GM21367 (cell line): Measurements from ENCODE around the gene LRRC75B.
"Not testable (repeated sequence)": the region's sequence is repeated elsewhere in the genome, so short reads cannot be mapped to it uniquely, and the experiment has no call there.

Experiments
- ATAC-seq: cut with Tn5 transposase; IDR thresholded peaks from one replicate; pipeline ENCODE4 v1.9.1; 2021; ENCODE audit not compliant: unreplicated experiment

The LRRC75B gene

DNA sequence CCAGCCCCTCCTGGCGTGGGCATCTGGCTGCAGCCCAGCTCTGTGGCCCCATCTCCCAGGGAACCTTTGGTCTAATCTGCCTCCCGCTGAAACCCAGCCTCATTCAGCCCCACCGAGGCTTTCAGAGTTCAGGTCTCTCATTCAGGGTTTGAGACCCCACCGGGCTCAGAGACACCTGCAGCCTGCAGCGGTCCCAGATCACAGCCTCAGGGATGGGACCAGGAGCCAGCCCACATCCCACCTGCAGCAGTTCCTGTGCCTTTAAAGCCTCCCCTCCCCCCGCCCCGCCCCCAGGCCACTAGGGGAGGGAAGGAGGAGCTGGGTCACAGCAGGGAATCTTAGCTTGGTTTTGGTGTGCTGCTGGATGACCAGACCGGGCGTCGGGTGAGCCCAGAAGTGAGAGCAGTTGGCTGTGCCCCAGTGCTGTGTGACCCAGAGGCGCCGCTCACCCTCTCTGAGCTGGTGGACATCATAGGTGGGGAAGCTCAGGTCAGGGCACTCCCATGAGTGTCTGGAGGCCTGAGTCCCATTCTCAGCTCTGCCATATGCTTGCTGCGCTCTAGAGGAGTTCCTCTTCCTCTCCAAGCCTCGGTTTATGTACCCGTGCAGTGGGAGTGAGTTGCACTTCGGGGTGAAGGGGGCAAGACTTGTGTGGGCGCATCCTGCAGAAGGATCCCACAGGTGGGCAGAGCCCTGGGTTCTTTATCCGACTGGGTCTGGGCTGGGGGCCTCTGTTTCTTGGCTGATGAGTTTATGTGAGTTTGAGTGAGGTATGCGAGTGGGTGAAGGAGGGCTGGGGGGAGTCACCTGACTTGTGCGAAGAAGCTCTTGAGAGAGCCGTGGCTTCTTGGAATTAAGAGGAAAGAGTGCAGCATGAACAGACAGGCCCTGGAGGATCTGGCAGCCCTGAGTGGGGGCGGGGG lies 10.2 kb upstream of the LRRC75B start, which contains the start of gene GGT1:
GGT1 (plus strand) TSS at position 347 of the 923 bp plus-strand sequence. CDS start 7,889 bp downstream, outside the sequence.
- ATAC-seq = not testable (repeated sequence)

DNA sequence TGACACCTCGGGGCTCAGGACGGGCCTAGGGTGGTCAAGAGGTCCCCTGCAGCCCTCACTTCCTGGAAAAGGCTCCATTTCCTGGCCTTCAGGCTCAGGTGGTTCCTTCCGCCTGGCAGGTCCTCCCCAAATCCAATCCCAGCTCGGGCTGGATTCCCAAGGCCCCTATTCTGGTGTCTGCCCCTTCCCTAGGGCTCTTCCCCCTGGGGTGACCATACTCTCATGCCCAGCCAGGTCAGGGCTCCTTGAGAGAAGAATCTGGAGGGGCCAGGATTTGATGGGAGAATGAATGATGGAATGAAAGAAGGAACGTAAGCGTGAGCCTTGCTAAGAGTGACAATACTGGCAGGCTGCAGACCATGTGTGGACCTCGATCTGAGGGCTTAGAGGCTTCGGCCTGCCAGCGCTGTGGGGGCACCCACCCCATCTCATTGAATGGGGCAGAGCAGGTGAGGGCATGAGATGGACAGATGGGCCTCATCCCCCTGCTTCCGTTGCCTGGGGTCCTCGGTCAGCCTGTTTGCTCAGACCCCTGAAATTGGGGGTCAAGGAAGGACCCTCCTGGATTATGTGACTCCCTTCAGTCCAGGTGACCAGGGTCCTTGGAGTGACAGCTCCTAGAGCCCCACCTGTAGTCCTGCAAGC lies 9.4 kb upstream of the LRRC75B start:
- ATAC-seq = not testable (repeated sequence)

DNA sequence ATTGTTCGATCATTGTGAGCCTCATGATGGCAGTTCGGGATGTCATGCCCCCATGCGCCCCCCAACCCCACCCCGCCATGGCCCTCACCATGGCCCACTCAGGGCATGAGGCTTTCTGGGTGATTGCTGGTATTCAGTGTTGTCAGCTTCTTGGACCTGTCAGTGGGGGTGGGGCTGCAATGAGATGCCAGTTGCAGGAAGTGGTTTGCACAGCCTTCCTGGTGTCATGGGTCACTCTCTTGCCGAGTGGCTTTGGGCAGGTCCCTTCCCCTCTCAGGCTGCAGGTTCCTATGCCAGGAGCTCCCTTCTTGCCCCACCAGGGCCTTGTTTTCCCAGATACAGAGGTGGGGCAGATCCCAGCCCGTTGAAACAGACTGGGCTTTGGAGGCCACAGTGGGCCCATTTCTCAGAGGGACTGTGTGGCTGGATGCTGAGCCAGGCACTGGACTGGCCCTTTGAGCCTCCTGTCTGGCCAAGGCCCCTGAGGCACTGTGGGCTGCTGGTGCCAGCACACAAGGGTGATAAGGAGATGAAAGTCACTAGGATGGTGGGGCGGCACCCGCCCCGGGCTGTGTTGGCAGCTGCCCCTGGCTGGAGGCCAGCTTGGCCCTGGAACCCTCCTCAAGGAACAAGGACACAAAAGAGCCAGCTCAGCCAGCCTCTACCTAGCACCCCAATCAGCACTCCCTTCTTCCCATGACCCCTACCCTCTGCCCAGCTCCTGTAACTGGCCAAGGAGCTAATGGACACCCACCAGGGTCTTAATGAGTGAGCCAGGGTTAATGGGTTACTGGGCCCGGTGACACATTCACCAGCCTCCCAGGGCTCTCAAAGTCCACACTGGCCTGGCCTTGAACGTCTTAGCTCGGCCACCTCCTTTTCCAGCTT lies 8.6 kb upstream of the LRRC75B start:
- no peak for ATAC-seq

GRCh38 chr22:24599958-24600715 lies 7.3 kb upstream of the LRRC75B start:
- not testable (repeated sequence) for ATAC-seq

DNA sequence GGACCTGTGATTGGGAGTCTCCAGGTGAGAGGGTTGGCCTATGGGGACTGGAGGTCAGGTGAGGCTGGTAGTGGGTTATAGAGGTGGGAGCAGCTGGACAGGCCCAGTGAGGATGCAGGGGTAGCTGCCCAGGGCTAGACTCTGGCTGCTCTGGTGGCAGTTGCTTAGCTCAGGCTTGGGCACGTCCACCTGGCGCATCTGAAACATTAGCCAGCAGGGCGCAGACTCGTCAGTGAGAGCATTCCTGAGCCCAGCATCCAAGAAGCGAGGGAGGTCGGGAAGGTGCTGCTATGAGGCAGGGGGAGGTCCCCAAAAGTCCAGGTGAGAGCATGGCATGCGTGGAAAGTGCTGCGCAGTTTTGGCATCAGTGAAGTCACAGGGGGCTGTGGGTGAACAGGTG lies 6.6 kb upstream of the LRRC75B start:
- ATAC-seq = no peak

- not testable (repeated sequence) for ATAC-seq
Observed at GRCh38 chr22:24597076-24597475, 4.2 kb upstream of the LRRC75B start.

GRCh38 chr22:24595863-24596262 lies 3.0 kb upstream of the LRRC75B start:
- ATAC-seq = no peak

- ATAC-seq = no peak
Observed at GRCh38 chr22:24595228-24595627, 2.4 kb upstream of the LRRC75B start.

DNA sequence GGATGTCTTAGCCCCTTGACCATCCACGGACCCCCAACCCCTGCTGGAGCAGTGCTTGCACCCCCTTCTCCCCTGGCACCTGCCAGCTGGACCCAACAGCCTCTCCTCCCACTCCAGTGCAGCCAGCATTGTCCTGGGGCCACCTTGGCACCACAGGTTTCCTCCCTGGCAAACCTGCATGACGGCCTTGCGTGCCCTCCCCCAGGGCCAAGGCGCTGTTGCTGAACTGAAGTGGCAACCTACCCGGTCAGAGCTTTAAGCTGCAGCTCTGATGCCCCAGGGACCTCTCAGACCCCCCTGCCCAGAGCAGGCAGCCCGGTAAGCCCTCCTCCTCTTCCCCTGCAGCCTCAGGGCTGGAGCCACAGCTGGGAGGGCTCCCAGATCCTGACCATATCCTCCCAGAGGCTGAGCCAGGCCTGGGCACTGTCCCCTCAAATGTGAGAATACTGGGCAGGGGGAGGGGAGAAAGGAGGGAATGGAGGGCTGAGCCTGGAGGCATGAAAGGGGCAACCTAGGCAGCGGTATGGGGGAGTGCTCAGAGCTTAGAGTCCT lies 1.8 kb upstream of the LRRC75B start:
- no peak for ATAC-seq

DNA sequence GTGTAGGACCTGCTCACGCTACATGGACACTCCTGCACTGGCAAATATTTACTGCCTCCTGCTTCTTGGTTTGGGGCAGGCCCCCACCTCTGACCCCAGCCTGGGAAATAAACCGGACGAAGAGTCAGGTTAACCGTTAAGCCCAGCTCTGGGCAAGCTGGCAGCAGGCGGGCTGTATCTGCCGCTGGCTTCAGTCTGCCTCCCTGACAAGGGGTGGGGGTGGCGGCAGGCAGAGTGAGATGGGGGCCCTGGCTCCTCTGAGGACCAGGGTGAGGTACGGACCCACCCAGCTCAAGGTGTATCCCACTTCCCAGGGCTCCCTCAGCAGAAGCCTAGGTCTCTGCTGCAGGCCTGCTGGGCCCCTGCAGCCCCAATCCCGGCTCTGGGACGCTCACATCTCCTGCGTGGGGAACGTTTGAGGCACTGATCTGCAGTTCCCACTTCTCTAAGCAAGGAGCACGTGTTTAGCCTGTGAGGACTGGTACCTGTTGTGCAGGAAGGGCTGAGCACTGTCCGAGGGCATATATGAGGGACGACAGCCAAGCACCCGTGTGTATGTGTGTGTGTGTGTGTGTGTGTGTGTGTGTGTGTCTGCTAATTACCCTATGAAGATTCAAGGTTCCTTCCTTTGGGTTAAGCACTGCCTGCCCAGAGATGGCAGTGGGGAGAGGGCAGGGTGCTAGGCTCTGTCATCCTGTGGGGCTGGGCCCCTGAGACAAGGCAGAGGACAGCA lies 1.1 kb upstream of the LRRC75B start:
- no peak for ATAC-seq

- ATAC-seq = not testable (repeated sequence)
Observed at GRCh38 chr22:24593559-24593835, 624 bp upstream of the LRRC75B start.

DNA sequence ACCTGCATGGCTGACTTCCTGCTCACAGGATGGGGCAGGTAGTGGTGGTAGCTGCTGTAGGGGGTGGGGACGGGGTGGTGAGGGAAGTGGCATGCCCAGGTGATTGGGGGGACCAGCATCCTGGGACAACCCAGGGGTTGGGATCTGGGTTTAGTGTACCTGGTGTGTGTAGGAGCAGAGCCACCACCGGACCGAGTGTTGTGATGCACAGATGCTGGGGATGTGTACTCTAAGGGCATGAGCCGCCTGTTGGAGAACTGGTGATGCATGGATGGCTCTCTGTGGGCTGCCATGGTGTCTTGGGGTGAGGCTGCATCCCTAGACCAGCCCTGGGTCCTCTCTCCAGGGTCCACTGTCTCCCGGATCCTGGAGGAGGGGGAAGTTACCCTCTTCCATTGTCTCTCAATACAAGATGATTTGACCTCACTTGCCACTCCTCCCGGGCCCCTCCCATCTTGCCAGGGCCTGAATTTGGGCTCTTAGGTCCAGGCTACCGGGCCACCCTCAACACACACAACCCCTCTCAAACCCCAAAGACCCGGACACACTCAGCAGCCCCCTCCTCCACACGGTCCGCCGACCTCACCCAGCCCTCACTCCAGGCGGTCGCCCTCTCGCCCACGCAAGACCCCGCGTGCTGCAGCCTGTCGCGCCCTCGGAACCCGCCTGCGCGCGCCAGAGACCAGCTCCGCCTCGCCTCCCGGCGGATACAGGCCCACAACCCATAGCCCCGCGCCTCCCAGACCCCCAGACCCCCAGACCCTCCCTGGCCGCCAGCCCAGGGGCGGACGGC lies 619 bp downstream of the LRRC75B start:
- no peak for ATAC-seq

DNA sequence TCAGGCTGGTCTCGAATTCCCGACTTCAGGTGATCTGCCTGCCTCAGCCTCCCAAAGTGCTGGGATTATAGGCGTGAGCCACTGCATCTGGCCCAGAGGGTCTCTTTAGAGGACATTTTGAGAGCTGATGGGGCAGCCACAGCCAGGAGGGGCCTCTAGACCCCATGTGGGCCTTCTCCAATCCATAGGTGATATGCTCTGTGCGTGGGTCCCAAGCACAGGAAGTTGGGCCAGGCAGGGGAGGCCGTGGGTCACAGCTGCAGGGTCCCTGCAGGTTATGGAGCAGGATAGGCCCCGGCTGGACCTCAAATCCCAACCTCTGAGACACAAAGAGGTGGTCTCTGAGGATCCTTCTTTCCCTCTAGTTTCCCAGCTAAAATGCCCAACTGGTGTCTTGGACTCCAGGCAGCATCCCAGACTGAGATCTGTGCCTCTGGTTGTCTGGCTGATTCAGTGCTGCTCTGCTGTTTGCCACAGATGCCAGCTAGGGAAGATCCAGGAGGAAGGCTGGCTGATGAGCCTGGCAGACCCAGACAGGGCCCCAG lies 1.5 kb downstream of the LRRC75B start:
- no peak for ATAC-seq

DNA sequence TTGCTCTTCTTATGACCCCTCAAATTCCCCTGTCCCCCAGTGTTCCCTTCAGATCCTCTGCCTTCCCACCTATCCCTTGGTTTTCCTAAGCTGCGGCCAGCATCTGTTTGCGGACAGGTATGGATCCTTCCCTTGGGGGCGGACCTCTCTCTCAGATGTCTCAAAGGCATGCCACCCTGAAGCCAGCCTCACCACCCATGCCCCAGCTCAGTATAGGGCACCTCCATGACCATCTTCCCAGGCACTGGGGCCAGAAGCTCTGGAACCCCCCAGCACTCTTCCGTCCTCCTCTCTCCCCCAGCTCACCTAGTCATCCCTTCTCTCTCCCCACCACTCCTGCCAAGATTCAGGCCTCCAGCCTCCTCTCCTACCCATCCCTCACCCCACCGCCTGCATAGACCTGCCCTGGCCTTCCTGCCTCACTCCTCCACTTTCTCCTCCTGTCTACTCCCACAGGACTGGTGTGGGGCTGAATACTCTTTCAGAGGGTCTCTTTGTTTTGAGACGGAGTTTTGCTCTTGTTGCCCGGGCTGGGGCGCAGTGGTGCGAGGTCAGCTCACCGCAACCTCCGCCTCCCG lies 2.2 kb downstream of the LRRC75B start:
- ATAC-seq = no peak

- ATAC-seq = no peak
Observed at GRCh38 chr22:24589518-24590030, 3.3 kb downstream of the LRRC75B start.

DNA sequence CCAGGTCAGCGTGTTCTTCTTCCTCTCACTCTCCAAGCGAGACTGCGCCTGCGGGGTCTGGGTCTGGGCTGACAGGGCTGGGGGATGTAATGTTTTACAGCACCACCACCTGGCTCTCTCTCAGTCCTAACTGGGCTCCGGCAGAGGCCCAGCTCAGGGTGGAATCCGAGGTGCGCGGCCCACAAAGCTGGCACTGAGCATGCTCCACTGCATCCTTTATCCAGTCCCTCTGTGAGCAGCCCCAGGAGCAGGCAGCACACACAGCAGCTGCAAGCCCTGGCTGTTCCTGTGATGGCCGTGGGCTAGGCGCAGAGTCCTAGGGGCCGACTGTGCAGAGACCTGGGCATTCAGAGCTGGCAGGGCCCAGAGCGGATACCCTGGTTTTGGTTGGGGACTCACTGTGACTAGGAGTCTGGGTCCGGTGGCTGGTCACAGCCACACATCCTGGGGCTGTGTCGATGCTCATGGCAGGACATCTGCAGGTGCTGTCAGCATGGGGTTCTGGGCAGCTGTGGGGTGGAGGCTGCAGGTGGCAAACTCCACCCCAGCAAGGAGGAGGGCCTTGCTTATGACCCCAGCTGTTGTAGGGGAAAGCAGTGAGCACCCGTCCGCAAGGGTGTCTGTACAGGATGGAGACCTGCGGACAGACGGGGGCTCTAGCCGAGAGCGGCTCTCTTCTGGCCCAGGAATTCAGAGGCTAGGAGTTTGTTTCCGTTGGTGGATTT lies 4.0 kb downstream of the LRRC75B start:
- no peak for ATAC-seq

DNA sequence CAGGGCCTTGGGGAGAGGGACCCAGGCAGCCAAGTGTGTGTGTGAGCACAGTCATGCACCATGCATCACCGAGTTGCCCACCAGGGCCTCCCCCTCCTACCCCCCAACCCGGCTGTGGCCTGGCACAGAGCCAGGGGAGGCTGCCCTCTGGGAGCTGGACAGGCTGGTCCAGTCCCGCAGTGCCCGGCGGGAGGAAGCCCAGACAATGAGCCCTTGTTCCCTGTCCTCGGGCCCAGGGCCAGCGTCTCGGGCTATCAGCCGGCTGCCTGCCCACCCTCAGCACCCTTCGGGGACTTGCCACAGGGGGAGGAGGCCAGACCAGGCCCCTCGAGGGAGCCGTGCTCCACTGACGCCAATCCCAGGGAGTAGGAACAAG lies 4.5 kb downstream of the LRRC75B start:
- ATAC-seq = no peak
